Measurements from ENCODE around the gene NFXL1.

GRCh38 chr4:47801481-47802002 lies 112.8 kb downstream of the NFXL1 start:
- TF ChIP-seq CTCF (conservative IDR thresholded peaks at IDR 0.05 in 1 of 2, IDR thresholded peaks at IDR 0.05 in 1 of 2; ENCODE audit: low read depth in 1 of 2, low read length in 2 of 2) (no peak), EZH2 (IDR thresholded peaks at IDR 0.05; ENCODE audit: low read length, missing control alignments) (no peak)
